Loucy (cell line): ENCODE data around the gene HPGDS.

Experiments used
- H2AFZ ChIP-seq: fragments of 200-600 bp; sonication (generic); 2 replicates; pipeline ENCODE4 v1.6.0; 2016; ENCODE audit warnings: antibody characterized with exemption, mild to moderate bottlenecking, low read length, moderate library complexity
- H3F3A ChIP-seq: fragments of 200-600 bp; 2 replicates; pipeline ENCODE4 v1.6.0; 2016; ENCODE audit warnings: antibody characterized with exemption, low read depth, mild to moderate bottlenecking
- H3K27me3 ChIP-seq: fragments of 200-600 bp; sonication (generic); 2 replicates; pipeline ENCODE4 v1.6.1; 2014; ENCODE audit warnings: low read length, mild to moderate bottlenecking; ENCODE audit not compliant: insufficient read depth, poor library complexity, severe bottlenecking
- H3K36me3 ChIP-seq: fragments of 200-600 bp; sonication (generic); 2 replicates; pipeline ENCODE4 v1.6.1; 2016; ENCODE audit warnings: low read length; ENCODE audit not compliant: insufficient read depth
- H3K4me1 ChIP-seq: fragments of 200-600 bp; sonication (generic); 2 replicates; pipeline ENCODE4 v1.5.1; 2014; ENCODE audit warnings: low read length, mild to moderate bottlenecking; ENCODE audit not compliant: insufficient read depth, poor library complexity, severe bottlenecking
- H3K4me2 ChIP-seq: fragments of 200-600 bp; sonication (generic); 2 replicates; pipeline ENCODE4 v1.6.0; 2014; ENCODE audit warnings: antibody characterized with exemption, low read length, low read depth, mild to moderate bottlenecking; ENCODE audit not compliant: poor library complexity, severe bottlenecking
- H3K4me3 ChIP-seq: fragments of 200-600 bp; sonication (generic); 2 replicates; pipeline ENCODE4 v1.5.1; 2014; ENCODE audit warnings: low read length, mild to moderate bottlenecking, mixed read lengths; ENCODE audit not compliant: poor library complexity, severe bottlenecking
- H3K79me2 ChIP-seq: fragments of 200-600 bp; sonication (generic); 2 replicates; pipeline ENCODE4 v1.6.1; 2014; ENCODE audit warnings: low read length; ENCODE audit not compliant: insufficient read depth
- H3K9ac ChIP-seq: fragments of 200-600 bp; sonication (generic); 2 replicates; pipeline ENCODE4 v1.6.0; 2014; ENCODE audit warnings: mild to moderate bottlenecking, low read depth, low read length, moderate library complexity; ENCODE audit not compliant: poor library complexity, severe bottlenecking
- H3K9me2 ChIP-seq: fragments of 200-600 bp; sonication (generic); replicated peaks from 2 replicates; pipeline ENCODE4 v1.6.1; 2016; ENCODE audit warnings: low read depth, low read length, mixed read lengths
- H3K9me3 ChIP-seq: fragments of 200-600 bp; sonication (generic); 2 replicates; pipeline ENCODE4 v1.6.1; 2014; ENCODE audit warnings: mild to moderate bottlenecking, antibody characterized with exemption, low read length, low read depth; ENCODE audit not compliant: insufficient read depth
- H4K20me1 ChIP-seq: fragments of 200-600 bp; sonication (generic); 2 replicates; pipeline ENCODE4 v1.6.0; 2014; ENCODE audit warnings: antibody characterized with exemption, low read length, mild to moderate bottlenecking; ENCODE audit not compliant: insufficient read depth, poor library complexity, severe bottlenecking
- EZH2phosphoT487 ChIP-seq: fragments of 200-600 bp; IDR thresholded peaks from 2 replicates; pipeline ENCODE4 v1.6.1; 2018; ENCODE audit warnings: antibody characterized with exemption, mild to moderate bottlenecking, moderate library complexity, borderline replicate concordance
- TF ChIP-seq, protein P1 (sequence below): fragments of 200-600 bp; sonication (generic); conservative IDR thresholded peaks from 2 replicates; pipeline ENCODE4 v1.5.1; 2014; ENCODE audit warnings: mild to moderate bottlenecking, antibody characterized with exemption, low read length

Gene HPGDS

GRCh38 chr4:94368459-94368858 is 25.8 kb upstream of the HPGDS start:
- Histone ChIP-seq H3K9me3 (peaks cover 3% of the 10 kb centered on the region; the same call in 1 of the 2 replicates), H3K4me1 (peaks cover 21% of the 10 kb centered on the region), H3K36me3 (no peaks in the 10 kb centered on the region), H3K4me3 (no peak overlapping the region), H3K27me3 (no peaks in the 10 kb centered on the region), H3K9ac (no peak overlapping the region), H3K79me2 (no peaks in the 10 kb centered on the region), H3F3A (no peaks in the 10 kb centered on the region), H3K9me2 (no peaks in the 10 kb centered on the region), H3K4me2 (no peak overlapping the region), H4K20me1 (no peaks in the 10 kb centered on the region), H2AFZ (no peak overlapping the region)
- TF ChIP-seq EZH2phosphoT487, result no peak
- TF ChIP-seq, protein P1, sequence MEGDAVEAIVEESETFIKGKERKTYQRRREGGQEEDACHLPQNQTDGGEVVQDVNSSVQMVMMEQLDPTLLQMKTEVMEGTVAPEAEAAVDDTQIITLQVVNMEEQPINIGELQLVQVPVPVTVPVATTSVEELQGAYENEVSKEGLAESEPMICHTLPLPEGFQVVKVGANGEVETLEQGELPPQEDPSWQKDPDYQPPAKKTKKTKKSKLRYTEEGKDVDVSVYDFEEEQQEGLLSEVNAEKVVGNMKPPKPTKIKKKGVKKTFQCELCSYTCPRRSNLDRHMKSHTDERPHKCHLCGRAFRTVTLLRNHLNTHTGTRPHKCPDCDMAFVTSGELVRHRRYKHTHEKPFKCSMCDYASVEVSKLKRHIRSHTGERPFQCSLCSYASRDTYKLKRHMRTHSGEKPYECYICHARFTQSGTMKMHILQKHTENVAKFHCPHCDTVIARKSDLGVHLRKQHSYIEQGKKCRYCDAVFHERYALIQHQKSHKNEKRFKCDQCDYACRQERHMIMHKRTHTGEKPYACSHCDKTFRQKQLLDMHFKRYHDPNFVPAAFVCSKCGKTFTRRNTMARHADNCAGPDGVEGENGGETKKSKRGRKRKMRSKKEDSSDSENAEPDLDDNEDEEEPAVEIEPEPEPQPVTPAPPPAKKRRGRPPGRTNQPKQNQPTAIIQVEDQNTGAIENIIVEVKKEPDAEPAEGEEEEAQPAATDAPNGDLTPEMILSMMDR, result no peak

DNA sequence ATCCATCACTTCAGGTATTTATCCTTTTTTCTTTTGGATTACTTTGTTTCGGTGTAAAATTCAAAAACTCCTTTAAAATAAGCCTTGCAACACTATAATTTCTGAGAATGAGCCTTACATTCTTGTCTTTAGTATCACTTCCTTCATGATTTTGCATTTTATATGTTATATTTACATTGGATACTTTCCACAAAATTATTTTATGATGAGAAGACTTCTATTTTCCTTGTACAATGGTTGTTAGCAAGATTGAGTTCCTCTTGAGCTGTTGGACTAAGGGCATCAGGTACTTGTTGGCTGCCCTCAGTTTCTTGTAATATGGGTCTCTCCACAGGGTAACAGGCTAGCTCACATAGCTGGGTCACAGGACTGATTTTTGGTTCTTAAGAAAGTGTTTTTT is 22.7 kb upstream of the HPGDS start:
- H3K9me2 ChIP-seq, result no peaks in the 10 kb centered on the region
- H3K4me2 ChIP-seq, result no peak overlapping the region
- peaks cover 3% of the 10 kb centered on the region; the same call in 1 of the 2 replicates for H3F3A ChIP-seq
- H3K27me3 ChIP-seq, result no peaks in the 10 kb centered on the region
- H4K20me1 ChIP-seq, result no peaks in the 10 kb centered on the region
- H2AFZ ChIP-seq, result no peak overlapping the region
- H3K9me3 ChIP-seq, result peaks cover 3% of the 10 kb centered on the region; the same call in 1 of the 2 replicates
- no peaks in the 10 kb centered on the region for H3K79me2 ChIP-seq
- peaks cover 33% of the 10 kb centered on the region for H3K4me1 ChIP-seq
- H3K9ac ChIP-seq, result no peak overlapping the region
- no peak for TF ChIP-seq EZH2phosphoT487
- TF ChIP-seq, protein P1, result no peak
- no peak overlapping the region for H3K4me3 ChIP-seq
- no peaks in the 10 kb centered on the region for H3K36me3 ChIP-seq

- H3K9me3 ChIP-seq, result peaks cover 3% of the 10 kb centered on the region; the same call in 1 of the 2 replicates
- no peaks in the 10 kb centered on the region for H3K36me3 ChIP-seq
- H3K9ac ChIP-seq, result no peak overlapping the region
- peaks cover 3% of the 10 kb centered on the region; the same call in 1 of the 2 replicates for H3F3A ChIP-seq
- no peaks in the 10 kb centered on the region for H3K79me2 ChIP-seq
- no peak overlapping the region for H3K4me3 ChIP-seq
- no peaks in the 10 kb centered on the region for H3K27me3 ChIP-seq
- H3K9me2 ChIP-seq, result no peaks in the 10 kb centered on the region
- peaks cover 33% of the 10 kb centered on the region for H3K4me1 ChIP-seq
- no peak overlapping the region for H3K4me2 ChIP-seq
- no peaks in the 10 kb centered on the region for H4K20me1 ChIP-seq
- no peak for TF ChIP-seq EZH2phosphoT487
- TF ChIP-seq, protein P1, result no peak
- no peak overlapping the region for H2AFZ ChIP-seq
Observed at GRCh38 chr4:94364527-94364926, 21.9 kb upstream of the HPGDS start.
